GM12878 (cell line): Measurements from ENCODE around the gene SERPINE1. TPM values are rescaled to one million over a fixed set of nuclear protein-coding genes. Genes with fewer than 3 reads are reported as not detected.

Experiments
- ATAC-seq: fragments of 200-7000 bp; cut with Tn5 transposase; 3 replicates; pipeline ENCODE4 v1.9.1; 2020; ENCODE audit warnings: mild to moderate bottlenecking, moderate library complexity
- BruUV-seq: library from RNA; stranded (reverse); fragments of 400-500 nt; replicated peaks from 2 replicates; lab custom pipeline; 2021; lab: Mats Ljungman, UMichigan
- CTCF ChIA-PET: fragments of 300-600 bp; sonication (Branson Sonifier 250); formaldehyde crosslinking; extraction: SDS; loops from one replicate; lab custom pipeline; 2021; ENCODE audit warnings: inconsistent platforms; lab: Yijun Ruan, JAX
- POLR2A ChIA-PET: fragments of 350-600 bp; formaldehyde crosslinking; extraction: SDS; loops from one replicate; lab custom pipeline; 2021; ENCODE audit warnings: inconsistent platforms; lab: Charles Lee
- RAD21 ChIA-PET: fragments of 300-600 bp; sonication (Branson Sonifier 250); formaldehyde crosslinking; loops from one replicate; lab custom pipeline; 2023; ENCODE audit warnings: antibody characterized with exemption; ENCODE audit not compliant: unreplicated experiment; lab: Charles Lee
- SMC1A ChIA-PET: fragments of 300-600 bp; sonication (Branson Sonifier 250); formaldehyde crosslinking; loops from one replicate; lab custom pipeline; 2023; ENCODE audit not compliant: unreplicated experiment, uncharacterized antibody; lab: Charles Lee
- DNase-seq: peaks from one replicate; pipeline ENCODE4 v3.0.0-alpha.2; 2011; ENCODE audit warnings: low read depth, low spot score
- FAIRE-seq: peaks from 3 replicates; lab custom pipeline; 2011; peaks lifted over from hg19 to GRCh38; lab: Jason Lieb, UNC
- H2AFZ ChIP-seq: 2 replicates; pipeline ENCODE4 v1.6.0; 2011; ENCODE audit warnings: low read depth, low read length, control low read depth; ENCODE audit not compliant: control insufficient read depth
- H3K27ac ChIP-seq: 2 replicates; pipeline ENCODE4 v1.5.1; 2011; ENCODE audit warnings: control low read depth; ENCODE audit not compliant: control insufficient read depth, insufficient read depth
- H3K27me3 ChIP-seq, 2 experiments: replicated peaks in 1 of 2; 2 replicates each; pipeline versions ENCODE4 v1.6.0 to v1.6.1; 2011; ENCODE audit warnings: low read length in 1 of 2; ENCODE audit not compliant: control insufficient read depth in 2 of 2, insufficient read depth in 2 of 2
- H3K36me3 ChIP-seq, 2 experiments: 2 replicates each; pipeline ENCODE4 v1.5.1; 2011; ENCODE audit warnings: low read length in 1 of 2; ENCODE audit not compliant: control insufficient read depth in 2 of 2, insufficient read depth in 2 of 2
- H3K4me1 ChIP-seq: 2 replicates; pipeline ENCODE4 v1.6.1; 2011; ENCODE audit warnings: mild to moderate bottlenecking, low read length, moderate library complexity, mixed read lengths; ENCODE audit not compliant: control insufficient read depth, insufficient read depth
- H3K4me2 ChIP-seq: 2 replicates; pipeline ENCODE4 v1.6.0; 2011; ENCODE audit warnings: control low read depth; ENCODE audit not compliant: control insufficient read depth, insufficient read depth
- H3K4me3 ChIP-seq: fragments of 200-600 bp; sonication (generic); 2 replicates; pipeline ENCODE4 v1.5.1; 2016
- H3K79me2 ChIP-seq: 2 replicates; pipeline ENCODE4 v1.6.0; 2011; ENCODE audit warnings: low read length; ENCODE audit not compliant: control insufficient read depth, insufficient read depth
- H3K9ac ChIP-seq: 2 replicates; pipeline ENCODE4 v1.8.0; 2011; ENCODE audit warnings: low read length, control low read depth, mixed read lengths; ENCODE audit not compliant: control insufficient read depth, insufficient read depth
- H3K9me3 ChIP-seq: replicated peaks from 3 replicates; pipeline ENCODE4 v1.5.1; 2011; ENCODE audit warnings: mild to moderate bottlenecking, low read length; ENCODE audit not compliant: control insufficient read depth, insufficient read depth
- H4K20me1 ChIP-seq: 2 replicates; pipeline ENCODE4 v1.6.0; 2011; ENCODE audit not compliant: control insufficient read depth, insufficient read depth
- BHLHE40 ChIP-seq, 2 experiments: fragments of 450-650 bp in 1 of 2; IDR thresholded peaks; 2 replicates each; pipeline ENCODE4 v1.6.1; 2011 to 2017; ENCODE audit warnings: low read depth in 2 of 2, borderline replicate concordance in 1 of 2, improper control_type of control experiment in 1 of 2, low read length in 1 of 2, mild to moderate bottlenecking in 1 of 2
- CBFB ChIP-seq: IDR thresholded peaks from 2 replicates; pipeline ENCODE4 v1.6.1; 2016; ENCODE audit warnings: antibody characterized with exemption, low read depth
- EZH2 ChIP-seq: IDR thresholded peaks from 2 replicates; pipeline ENCODE4 v1.6.1; 2012; ENCODE audit warnings: low read depth, mild to moderate bottlenecking, control low read depth, inconsistent platforms, low read length, borderline replicate concordance; ENCODE audit not compliant: control insufficient read depth
- FOXK2 ChIP-seq: fragments of 450-650 bp; IDR thresholded peaks from 2 replicates; pipeline ENCODE4 v1.6.1; 2017; ENCODE audit warnings: mild to moderate bottlenecking, moderate library complexity
- GABPA ChIP-seq: IDR thresholded peaks from 2 replicates; pipeline ENCODE4 v1.6.1; 2014; ENCODE audit warnings: antibody characterized with exemption, low read depth, mild to moderate bottlenecking, inconsistent platforms
- HDAC6 ChIP-seq: fragments of 200-600 bp; sonication (generic); IDR thresholded peaks from one replicate; pipeline ENCODE4 v1.8.0; 2017; ENCODE audit warnings: antibody characterized with exemption; ENCODE audit not compliant: unreplicated experiment
- MYC ChIP-seq: IDR thresholded peaks from 2 replicates; pipeline ENCODE4 v1.6.1; 2011; ENCODE audit warnings: mild to moderate bottlenecking, low read length, moderate library complexity, inconsistent platforms; ENCODE audit not compliant: insufficient read depth, insufficient replicate concordance, insufficient read length, severe bottlenecking
- NFYA ChIP-seq: IDR thresholded peaks from 2 replicates; pipeline ENCODE4 v1.6.1; 2011; ENCODE audit warnings: low read depth, mild to moderate bottlenecking, low read length, improper control_type of control experiment, borderline replicate concordance
- RFX5 ChIP-seq: IDR thresholded peaks from 2 replicates; pipeline ENCODE4 v1.6.1; 2011; ENCODE audit warnings: low read depth, low read length, improper control_type of control experiment
- SMARCA5 ChIP-seq: fragments of 450-650 bp; IDR thresholded peaks from 2 replicates; pipeline ENCODE4 v1.6.1; 2017; ENCODE audit warnings: mild to moderate bottlenecking
- SUZ12 ChIP-seq: fragments of 200-600 bp; sonication (generic); IDR thresholded peaks from one replicate; pipeline ENCODE4 v1.6.1; 2018; ENCODE audit warnings: antibody characterized with exemption, mild to moderate bottlenecking; ENCODE audit not compliant: unreplicated experiment
- TAF1 ChIP-seq: IDR thresholded peaks from 2 replicates; pipeline ENCODE4 v1.6.1; 2011; ENCODE audit warnings: mild to moderate bottlenecking, low read depth, low read length, borderline replicate concordance
- ZNF274 ChIP-seq: IDR thresholded peaks from one replicate; pipeline ENCODE4 v1.8.0; 2011; ENCODE audit not compliant: insufficient read length, insufficient read depth
- WGBS: methylation state at CpG from one replicate; pipeline ENCODE4 v1.1.6; 2016; ENCODE audit warnings: low lambda C conversion rate; ENCODE audit not compliant: insufficient replicate concordance, insufficient coverage; ENCODE audit errors: missing lambda C conversion rate; 5-methylcytosine and 5-hydroxymethylcytosine counted together
- in situ Hi-C: fragments of 300-500 bp; cut with MboI; formaldehyde crosslinking; loops from 9 replicates; pipeline ENCODE4 v1.14.3; 2018; ENCODE audit warnings: mixed read lengths
- intact Hi-C: fragments of 100-400 bp; cut with micrococcal nuclease; formaldehyde crosslinking; loops from one replicate; pipeline ENCODE4 v1.14.2; 2022; ENCODE audit not compliant: unreplicated experiment
- polyA plus RNA-seq, 11 experiments: library from polyadenylated mRNA; depleted of rRNA in 4 of 11; unstranded in 6 of 11; stranded (reverse) in 5 of 11; fragments of >200 nt; fragmentation: Nextera tagmentation in 4 of 11; fragmentation: Illumina TruSeq in 1 of 11; extraction: Ambion mirVana in 4 of 11; extraction: Trizol in 1 of 11; gene quantifications; 1 replicate in 1 of 11; 2 replicates in 10 of 11; pipeline versions ENCODE4 v1.2.1 to v1.2.3, GENCODE V29; 2011 to 2016; ENCODE audit warnings: inconsistent platforms in 2 of 11, missing spikeins in 2 of 11, low read depth in 1 of 11
- total RNA-seq, 4 experiments: library from RNA; depleted of rRNA in 3 of 4; stranded (reverse); fragments of >200 nt in 3 of 4; fragmentation: Illumina TruSeq in 1 of 4; extraction: Trizol in 1 of 4; gene quantifications; 2 replicates each; pipeline versions ENCODE4 v1.2.1 to v1.2.3, GENCODE V29; 2013 to 2021
- TF ChIP-seq, protein P1 (sequence below): IDR thresholded peaks from 2 replicates; pipeline ENCODE4 v1.6.1; 2011; ENCODE audit warnings: low read depth, mild to moderate bottlenecking, low read length, moderate library complexity, borderline replicate concordance; ENCODE audit errors: extremely low read depth
- TF ChIP-seq, protein P2 (sequence below): IDR thresholded peaks from 2 replicates; pipeline ENCODE4 v1.6.1; 2012; ENCODE audit warnings: low read length, inconsistent platforms

SERPINE1 gene
- total and polyA plus RNA-seq, 10 of the 15 experiments (the other 5 are each of a cell fraction or from before 2014, with no cell fraction given), result 0.20 to 2.4 (median 0.44) TPM

DNA sequence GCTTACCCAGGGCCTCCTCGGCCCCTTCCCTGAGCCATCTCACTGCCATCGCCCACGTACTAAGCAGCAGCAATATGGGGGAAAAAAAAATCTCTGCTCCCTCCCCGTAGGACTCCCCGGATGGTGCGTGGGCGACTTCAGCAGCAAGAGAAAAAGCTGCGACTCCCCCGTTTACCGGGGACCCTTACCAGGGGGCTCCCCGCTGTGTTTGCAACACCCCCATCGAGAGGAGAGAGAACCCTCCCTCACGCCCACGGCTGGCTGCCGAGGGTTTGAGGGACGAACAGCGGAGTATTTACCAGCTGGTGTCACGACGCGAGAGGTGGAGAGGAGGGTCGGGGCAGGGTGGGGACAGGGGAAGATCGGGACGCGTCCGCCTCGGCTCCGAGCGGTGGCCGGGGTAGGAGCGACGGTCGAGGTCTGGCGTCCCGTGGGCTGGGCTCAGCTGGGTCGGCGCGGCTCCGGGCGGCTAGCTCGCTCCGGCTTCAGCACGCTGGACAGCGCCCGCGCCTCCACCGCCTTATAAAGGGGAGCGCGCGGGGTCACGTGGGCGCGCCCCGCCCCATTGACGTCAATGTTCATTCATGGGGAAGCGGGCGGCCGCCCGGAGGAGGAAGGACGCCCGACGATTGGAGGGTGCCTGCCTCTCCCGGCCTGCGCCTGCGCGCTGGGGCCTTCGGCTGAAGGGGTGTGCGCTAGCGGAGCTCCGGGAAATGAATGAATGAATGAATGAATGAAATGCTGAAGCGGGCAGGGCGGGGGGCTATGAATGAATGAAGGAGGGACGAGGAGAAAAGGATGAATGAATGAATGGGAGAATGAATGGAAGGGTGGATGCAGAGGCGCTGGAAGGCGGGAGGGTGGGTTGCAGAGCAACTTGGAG lies 38.4 kb downstream of the SERPINE1 start, which contains the start of gene VGF (continued):
- no peak for TF ChIP-seq RFX5

DNA sequence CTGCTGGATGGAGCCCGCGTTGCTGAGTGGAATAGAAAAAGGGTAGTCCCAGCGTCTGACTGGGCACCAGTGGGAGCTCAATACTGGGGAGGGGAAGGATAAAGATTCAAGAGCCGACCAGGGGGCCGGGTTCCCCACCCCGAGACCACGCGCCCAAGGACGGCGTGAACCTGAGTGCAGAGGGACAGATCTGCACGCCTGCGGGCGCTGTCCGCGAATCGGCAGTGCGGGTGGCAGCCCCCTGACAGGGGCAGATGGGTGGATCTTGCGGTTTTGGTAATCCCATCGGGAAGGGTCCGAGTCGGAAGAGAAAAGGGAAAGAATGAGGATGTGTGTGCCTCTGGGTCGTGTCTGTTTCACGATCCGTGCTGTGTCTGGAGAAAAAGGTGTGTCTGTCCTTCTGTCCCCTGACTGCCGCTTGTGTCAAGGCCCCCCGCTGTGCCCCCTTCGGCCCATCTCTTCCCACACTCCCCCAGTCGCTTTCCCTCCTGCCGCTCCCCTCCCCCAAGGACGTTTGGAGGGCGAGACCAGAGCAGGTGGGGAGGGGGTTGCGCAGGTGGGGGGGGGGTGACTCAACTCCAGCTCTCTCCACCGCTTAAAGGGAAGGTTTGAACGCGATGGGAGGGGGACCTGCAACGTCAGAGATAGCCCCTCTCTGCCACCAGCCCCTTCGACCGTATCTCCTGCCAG lies 39.2 kb downstream of the SERPINE1 start:
- Histone ChIP-seq H4K20me1 (no peaks in the 10 kb centered on the region), H3K9me3 (no peaks in the 10 kb centered on the region; the same call in 2 of the 3 replicates), H3K4me3 (peak overlapping the region; percentile 44; the same call in 1 of the 2 replicates), H3K36me3 (no peaks in the 10 kb centered on the region), H3K4me1 (peaks cover 11% of the 10 kb centered on the region), H3K79me2 (no peaks in the 10 kb centered on the region), H3K4me2 (peak overlapping the region; percentile 84), H2AFZ (0 out of 2 replicates have a peak overlapping the region, but pooled peaks have one; percentile 10), H3K27ac (no peak overlapping the region), H3K27me3 (peaks cover 21 to 29% of the 10 kb centered on the region in 2 experiments), H3K9ac (no peak overlapping the region)
- ChIA-PET SMC1A (interaction anchor here (0.7 to 1.9 kb wide), 5 partner anchors 22 to 71 kb away, joined by 3 to 8 read pairs (median 3); no protein-coding TSS in a partner anchor), RAD21 (interaction anchor here (0.5 to 2.5 kb wide), 5 partner anchors 8 to 27 kb away, joined by 3 to 32 read pairs (median 3); no protein-coding TSS in a partner anchor), POLR2A (interaction anchor here (0.6 to 1.0 kb wide), 3 partner anchors 9 to 167 kb away, joined by 3 to 5 read pairs (median 4); partner anchors contain the start of genes PLOD3 and ZNHIT1), CTCF (interaction anchor here (0.9 to 2.4 kb wide), 7 partner anchors 8 to 124 kb away, joined by 3 to 17 read pairs (median 5); no protein-coding TSS in a partner anchor)
- ATAC-seq (no peak), FAIRE-seq (no peak), DNase-seq (no peak)
- in situ Hi-C loops, result no loop called here
- no TSS peak for BruUV-seq
- 13% methylated on average over 27 of the region's 38 CpGs for WGBS
- intact Hi-C loops, result no loop called here
- TF ChIP-seq CBFB, result no peak
- TF ChIP-seq HDAC6, result no peak
- TF ChIP-seq FOXK2, result no peak
- no peak for TF ChIP-seq BHLHE40 (IDR thresholded peaks at IDR 0.05; ENCODE audit: borderline replicate concordance in 1 of 2, low read depth in 2 of 2, low read length in 1 of 2)
- no peak for TF ChIP-seq EZH2
- TF ChIP-seq MYC, result no peak
- TF ChIP-seq, protein P1, sequence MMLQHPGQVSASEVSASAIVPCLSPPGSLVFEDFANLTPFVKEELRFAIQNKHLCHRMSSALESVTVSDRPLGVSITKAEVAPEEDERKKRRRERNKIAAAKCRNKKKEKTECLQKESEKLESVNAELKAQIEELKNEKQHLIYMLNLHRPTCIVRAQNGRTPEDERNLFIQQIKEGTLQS, result no peak
- TF ChIP-seq SUZ12, result no peak
- TF ChIP-seq GABPA, result no peak
- no peak for TF ChIP-seq TAF1
- TF ChIP-seq ZNF274, result no peak
- TF ChIP-seq, protein P2, sequence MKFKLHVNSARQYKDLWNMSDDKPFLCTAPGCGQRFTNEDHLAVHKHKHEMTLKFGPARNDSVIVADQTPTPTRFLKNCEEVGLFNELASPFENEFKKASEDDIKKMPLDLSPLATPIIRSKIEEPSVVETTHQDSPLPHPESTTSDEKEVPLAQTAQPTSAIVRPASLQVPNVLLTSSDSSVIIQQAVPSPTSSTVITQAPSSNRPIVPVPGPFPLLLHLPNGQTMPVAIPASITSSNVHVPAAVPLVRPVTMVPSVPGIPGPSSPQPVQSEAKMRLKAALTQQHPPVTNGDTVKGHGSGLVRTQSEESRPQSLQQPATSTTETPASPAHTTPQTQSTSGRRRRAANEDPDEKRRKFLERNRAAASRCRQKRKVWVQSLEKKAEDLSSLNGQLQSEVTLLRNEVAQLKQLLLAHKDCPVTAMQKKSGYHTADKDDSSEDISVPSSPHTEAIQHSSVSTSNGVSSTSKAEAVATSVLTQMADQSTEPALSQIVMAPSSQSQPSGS, result no peak
- TF ChIP-seq SMARCA5, result no peak
- no peak for TF ChIP-seq NFYA
